Measurements from ENCODE around the gene SPRYD7.

Gene SPRYD7

DNA sequence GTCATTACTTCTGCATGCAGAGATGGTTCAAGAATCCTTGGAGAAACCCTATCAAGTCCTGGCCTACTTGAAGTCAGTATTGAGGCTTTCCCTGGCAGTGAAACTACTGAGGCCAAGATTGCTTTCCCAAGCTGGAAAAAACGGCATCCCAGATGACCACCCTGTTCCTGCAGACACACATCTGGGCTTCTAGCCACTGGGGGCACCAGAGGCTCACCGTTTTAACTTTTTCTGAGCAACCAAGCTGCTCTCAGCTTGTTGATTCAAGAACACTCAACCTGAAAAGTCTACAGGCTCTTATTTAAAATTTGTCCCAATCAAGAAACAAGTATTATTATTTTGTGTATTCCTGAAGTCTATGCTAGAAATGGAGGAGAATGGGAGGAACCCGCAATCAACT lies 66.6 kb downstream of the SPRYD7 start:
- no peaks in the 10 kb centered on the region for H3K4me1 ChIP-seq (ENCODE audit: control extremely low read depth in 1 of 4, control insufficient read depth in 4 of 4, insufficient read depth in 4 of 4, low read length in 3 of 4)
- no peak for DNase-seq
- ChIA-PET CTCF (no interaction called here), POLR2A (no interaction called here)
- H3K9me3 ChIP-seq (ENCODE audit: control extremely low read depth in 1 of 5, control insufficient read depth in 4 of 5, insufficient read depth in 2 of 5, low read depth in 1 of 5, low read length in 4 of 5), result peaks cover 0 to 8% (median 3%) of the 10 kb centered on the region in 5 experiments
- 67% methylated on average over 3 of the region's 3 CpGs for WGBS (ENCODE audit: insufficient coverage)
- no peaks in the 10 kb centered on the region for H3K36me3 ChIP-seq (ENCODE audit: control insufficient read depth in 4 of 4, insufficient read depth in 4 of 4, low read length in 3 of 4)
- no peak overlapping the region for H3K27ac ChIP-seq (ENCODE audit: insufficient read depth in 1 of 2, low read depth in 1 of 2, low read length in 2 of 2, poor library complexity in 1 of 2, severe bottlenecking in 2 of 2)
- H3K4me3 ChIP-seq (ENCODE audit: control insufficient read depth in 1 of 7, extremely low read depth in 1 of 7, insufficient read depth in 4 of 7, low read depth in 2 of 7, low read length in 6 of 7), result no peak overlapping the region
- no peaks in the 10 kb centered on the region for H3K27me3 ChIP-seq (replicated peaks in 2 of 5; ENCODE audit: control insufficient read depth in 4 of 5, insufficient read depth in 5 of 5, low read length in 4 of 5)

DNA sequence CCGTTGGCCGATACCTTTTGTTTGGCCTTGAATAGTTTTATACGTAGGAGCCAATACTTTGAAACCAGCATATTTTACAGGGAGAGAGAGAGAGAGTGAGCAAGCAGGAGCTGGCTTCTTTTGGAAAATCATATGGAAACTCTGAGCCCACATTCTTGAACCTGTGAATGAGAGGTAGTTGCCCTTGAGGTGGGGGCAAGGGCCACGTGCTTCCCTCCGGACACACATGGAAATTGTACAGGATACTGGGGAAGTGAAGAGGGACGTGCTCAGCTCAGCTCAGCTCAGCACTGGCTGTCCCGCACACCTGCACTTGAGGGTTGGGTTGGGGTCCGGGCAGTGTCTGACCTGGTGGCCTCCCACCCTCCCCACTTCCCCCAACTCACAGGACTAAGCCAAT lies 68.3 kb downstream of the SPRYD7 start:
- 96% methylated on average over 7 of the region's 8 CpGs for WGBS (ENCODE audit: insufficient coverage)

DNA sequence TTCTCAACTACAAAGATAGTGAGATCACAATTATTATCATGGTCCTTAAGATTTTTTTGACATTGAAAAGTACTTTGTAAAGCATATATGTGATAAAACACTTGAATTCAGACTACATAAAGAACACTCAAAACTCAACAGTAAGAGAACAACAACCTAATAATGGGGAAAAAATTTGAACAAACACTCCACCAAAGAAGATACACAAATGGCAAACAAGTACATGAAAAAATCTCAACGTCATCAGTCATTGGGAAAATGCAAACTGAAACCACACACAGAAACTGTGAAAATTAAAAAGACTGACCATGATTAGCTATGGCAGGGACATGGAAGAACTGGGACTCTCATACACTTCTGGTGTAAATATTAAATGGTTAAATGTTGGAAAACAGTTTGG lies 70.9 kb downstream of the SPRYD7 start:
- Histone ChIP-seq H3K9me3 (ENCODE audit: control extremely low read depth in 1 of 5, control insufficient read depth in 4 of 5, insufficient read depth in 2 of 5, low read depth in 1 of 5, low read length in 4 of 5) (peaks cover 0 to 1% (median 0%) of the 10 kb centered on the region in 5 experiments), H3K36me3 (ENCODE audit: control insufficient read depth in 4 of 4, insufficient read depth in 4 of 4, low read length in 3 of 4) (no peaks in the 10 kb centered on the region), H3K27me3 (replicated peaks in 2 of 5; ENCODE audit: control insufficient read depth in 4 of 5, insufficient read depth in 5 of 5, low read length in 4 of 5) (no peaks in the 10 kb centered on the region), H3K4me3 (ENCODE audit: control insufficient read depth in 1 of 7, extremely low read depth in 1 of 7, insufficient read depth in 4 of 7, low read depth in 2 of 7, low read length in 6 of 7) (no peak overlapping the region), H3K4me1 (ENCODE audit: control extremely low read depth in 1 of 4, control insufficient read depth in 4 of 4, insufficient read depth in 4 of 4, low read length in 3 of 4) (no peaks in the 10 kb centered on the region), H3K27ac (ENCODE audit: insufficient read depth in 1 of 2, low read depth in 1 of 2, low read length in 2 of 2, poor library complexity in 1 of 2, severe bottlenecking in 2 of 2) (no peak overlapping the region)
- ChIA-PET POLR2A (no interaction called here), CTCF (interaction anchor here (0.6 kb wide), 1 partner anchor 11 kb away, joined by 4 read pairs; no protein-coding TSS in a partner anchor)
- DNase-seq, result no peak
- WGBS (ENCODE audit: insufficient coverage), result 100% methylated on average over 1 of the region's 1 CpG

More for the DNA sequence above, 68.3 kb downstream of the SPRYD7 start:
- Histone ChIP-seq H3K4me1 (ENCODE audit: control extremely low read depth in 1 of 4, control insufficient read depth in 4 of 4, insufficient read depth in 4 of 4, low read length in 3 of 4) (no peaks in the 10 kb centered on the region), H3K9me3 (ENCODE audit: control extremely low read depth in 1 of 5, control insufficient read depth in 4 of 5, insufficient read depth in 2 of 5, low read depth in 1 of 5, low read length in 4 of 5) (peaks cover 0 to 1% (median 0%) of the 10 kb centered on the region in 5 experiments), H3K36me3 (ENCODE audit: control insufficient read depth in 4 of 4, insufficient read depth in 4 of 4, low read length in 3 of 4) (no peaks in the 10 kb centered on the region), H3K27me3 (replicated peaks in 2 of 5; ENCODE audit: control insufficient read depth in 4 of 5, insufficient read depth in 5 of 5, low read length in 4 of 5) (no peaks in the 10 kb centered on the region), H3K4me3 (ENCODE audit: control insufficient read depth in 1 of 7, extremely low read depth in 1 of 7, insufficient read depth in 4 of 7, low read depth in 2 of 7, low read length in 6 of 7) (no peak overlapping the region), H3K27ac (ENCODE audit: insufficient read depth in 1 of 2, low read depth in 1 of 2, low read length in 2 of 2, poor library complexity in 1 of 2, severe bottlenecking in 2 of 2) (no peak overlapping the region)
- no peak for DNase-seq
- POLR2A ChIA-PET, result no interaction called here
- CTCF ChIA-PET, result no interaction called here

DNA sequence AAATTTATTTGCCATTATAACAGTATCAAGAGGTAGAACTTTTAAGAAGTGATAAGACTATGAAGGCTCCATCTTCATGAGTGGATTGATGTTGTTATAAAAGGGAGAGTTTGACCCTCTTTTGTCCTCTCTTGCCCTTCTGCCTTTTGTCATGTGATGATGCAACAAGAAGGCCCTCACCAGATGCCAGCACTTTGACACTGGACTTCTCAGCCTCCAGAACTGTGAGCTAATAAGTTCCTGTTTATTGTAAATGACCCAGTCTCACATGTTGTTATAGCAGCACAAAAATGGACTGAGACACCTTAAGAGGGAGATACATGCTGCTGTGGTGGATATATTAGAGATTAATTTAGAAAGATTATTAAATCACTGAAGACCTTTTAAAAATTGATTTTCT lies 71.6 kb downstream of the SPRYD7 start:
- ChIA-PET POLR2A (no interaction called here), CTCF (no interaction called here)
- DNase-seq, result no peak
- no peaks in the 10 kb centered on the region for H3K27me3 ChIP-seq (replicated peaks in 2 of 5; ENCODE audit: control insufficient read depth in 4 of 5, insufficient read depth in 5 of 5, low read length in 4 of 5)
- H3K27ac ChIP-seq (ENCODE audit: insufficient read depth in 1 of 2, low read depth in 1 of 2, low read length in 2 of 2, poor library complexity in 1 of 2, severe bottlenecking in 2 of 2), result no peak overlapping the region
- H3K4me3 ChIP-seq (ENCODE audit: control insufficient read depth in 1 of 7, extremely low read depth in 1 of 7, insufficient read depth in 4 of 7, low read depth in 2 of 7, low read length in 6 of 7), result no peak overlapping the region
- H3K9me3 ChIP-seq (ENCODE audit: control extremely low read depth in 1 of 5, control insufficient read depth in 4 of 5, insufficient read depth in 2 of 5, low read depth in 1 of 5, low read length in 4 of 5), result peaks cover 0 to 1% (median 0%) of the 10 kb centered on the region in 5 experiments
- no peaks in the 10 kb centered on the region for H3K4me1 ChIP-seq (ENCODE audit: control extremely low read depth in 1 of 4, control insufficient read depth in 4 of 4, insufficient read depth in 4 of 4, low read length in 3 of 4)
- H3K36me3 ChIP-seq (ENCODE audit: control insufficient read depth in 4 of 4, insufficient read depth in 4 of 4, low read length in 3 of 4), result no peaks in the 10 kb centered on the region
